ENCODE data around the gene MYEF2.

MYEF2 gene, protein sequence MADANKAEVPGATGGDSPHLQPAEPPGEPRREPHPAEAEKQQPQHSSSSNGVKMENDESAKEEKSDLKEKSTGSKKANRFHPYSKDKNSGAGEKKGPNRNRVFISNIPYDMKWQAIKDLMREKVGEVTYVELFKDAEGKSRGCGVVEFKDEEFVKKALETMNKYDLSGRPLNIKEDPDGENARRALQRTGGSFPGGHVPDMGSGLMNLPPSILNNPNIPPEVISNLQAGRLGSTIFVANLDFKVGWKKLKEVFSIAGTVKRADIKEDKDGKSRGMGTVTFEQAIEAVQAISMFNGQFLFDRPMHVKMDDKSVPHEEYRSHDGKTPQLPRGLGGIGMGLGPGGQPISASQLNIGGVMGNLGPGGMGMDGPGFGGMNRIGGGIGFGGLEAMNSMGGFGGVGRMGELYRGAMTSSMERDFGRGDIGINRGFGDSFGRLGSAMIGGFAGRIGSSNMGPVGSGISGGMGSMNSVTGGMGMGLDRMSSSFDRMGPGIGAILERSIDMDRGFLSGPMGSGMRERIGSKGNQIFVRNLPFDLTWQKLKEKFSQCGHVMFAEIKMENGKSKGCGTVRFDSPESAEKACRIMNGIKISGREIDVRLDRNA

GRCh38 chr15:48177766-48178647 lies at the start of gene MYEF2:
MYEF2 (minus strand) TSS chr15:48178295; CDS start chr15:48178237, 58 bp downstream.
- no peak for TF ChIP-seq MAX (IDR thresholded peaks at IDR 0.05; ENCODE audit: low read depth, low read length)
- no peak for TF ChIP-seq POLR2A (IDR thresholded peaks at IDR 0.05; ENCODE audit: extremely low read depth, insufficient read length)
- TF ChIP-seq, protein P1, sequence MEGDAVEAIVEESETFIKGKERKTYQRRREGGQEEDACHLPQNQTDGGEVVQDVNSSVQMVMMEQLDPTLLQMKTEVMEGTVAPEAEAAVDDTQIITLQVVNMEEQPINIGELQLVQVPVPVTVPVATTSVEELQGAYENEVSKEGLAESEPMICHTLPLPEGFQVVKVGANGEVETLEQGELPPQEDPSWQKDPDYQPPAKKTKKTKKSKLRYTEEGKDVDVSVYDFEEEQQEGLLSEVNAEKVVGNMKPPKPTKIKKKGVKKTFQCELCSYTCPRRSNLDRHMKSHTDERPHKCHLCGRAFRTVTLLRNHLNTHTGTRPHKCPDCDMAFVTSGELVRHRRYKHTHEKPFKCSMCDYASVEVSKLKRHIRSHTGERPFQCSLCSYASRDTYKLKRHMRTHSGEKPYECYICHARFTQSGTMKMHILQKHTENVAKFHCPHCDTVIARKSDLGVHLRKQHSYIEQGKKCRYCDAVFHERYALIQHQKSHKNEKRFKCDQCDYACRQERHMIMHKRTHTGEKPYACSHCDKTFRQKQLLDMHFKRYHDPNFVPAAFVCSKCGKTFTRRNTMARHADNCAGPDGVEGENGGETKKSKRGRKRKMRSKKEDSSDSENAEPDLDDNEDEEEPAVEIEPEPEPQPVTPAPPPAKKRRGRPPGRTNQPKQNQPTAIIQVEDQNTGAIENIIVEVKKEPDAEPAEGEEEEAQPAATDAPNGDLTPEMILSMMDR (IDR thresholded peaks at IDR 0.05; ENCODE audit: low read depth, low read length): no peak
- no peak for TF ChIP-seq MYC (IDR thresholded peaks at IDR 0.05; ENCODE audit: low read depth, low read length)
- DNase-seq (ENCODE audit: low read depth): no peak
- H3K4me3 ChIP-seq (ENCODE audit: low read depth, low read length): no peak within 1 kb of the TSS

DNA sequence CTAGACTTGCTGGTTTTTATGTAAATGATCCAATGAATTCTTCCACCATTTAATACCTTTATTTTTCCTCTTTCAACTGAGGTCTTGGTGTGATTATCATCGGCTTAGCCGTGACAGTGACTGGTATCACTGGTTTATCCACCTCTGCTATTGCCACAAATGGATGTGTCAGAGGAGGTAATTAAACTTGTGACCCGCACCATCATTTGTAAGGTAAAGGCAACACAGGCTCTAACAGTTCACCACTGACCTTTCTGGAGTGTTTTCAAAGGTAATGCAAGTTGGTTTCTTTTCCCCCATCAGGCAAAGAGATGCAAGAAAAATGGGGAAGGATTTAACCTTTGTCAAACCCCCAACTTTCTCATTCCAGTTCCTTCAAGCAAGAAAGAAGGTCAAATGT lies 47.7 kb upstream of the MYEF2 start:
- H3K4me3 ChIP-seq (ENCODE audit: low read depth, low read length): no peak overlapping the region
- DNase-seq (ENCODE audit: low read depth): no peak
- TF ChIP-seq MYC (IDR thresholded peaks at IDR 0.05; ENCODE audit: low read depth, low read length) (no peak), POLR2A (IDR thresholded peaks at IDR 0.05; ENCODE audit: extremely low read depth, insufficient read length) (no peak), MAX (IDR thresholded peaks at IDR 0.05; ENCODE audit: low read depth, low read length) (no peak)
- TF ChIP-seq, protein P1 (IDR thresholded peaks at IDR 0.05; ENCODE audit: low read depth, low read length): no peak

DNA sequence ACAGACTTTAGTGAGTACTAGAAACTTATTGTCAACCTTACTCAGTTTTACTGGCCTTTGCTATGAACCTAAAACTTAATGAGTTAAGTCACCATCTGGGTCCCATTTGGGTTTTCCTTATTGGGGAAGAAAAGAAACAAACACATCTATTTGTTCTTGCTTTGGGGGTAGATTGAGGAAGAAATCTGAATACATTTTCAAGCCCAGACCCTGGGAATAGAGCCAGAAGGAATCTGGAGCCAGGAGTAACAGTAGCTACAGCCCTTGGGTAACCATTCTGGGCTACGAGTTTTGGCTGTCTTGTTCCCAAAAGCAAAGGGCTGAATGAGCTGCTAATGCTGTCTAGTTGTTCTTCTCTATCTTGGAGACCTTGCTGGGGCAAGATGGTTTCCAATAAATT lies 44.5 kb upstream of the MYEF2 start:
- TF ChIP-seq, protein P1 (IDR thresholded peaks at IDR 0.05; ENCODE audit: low read depth, low read length): no peak
- no peak for TF ChIP-seq MAX (IDR thresholded peaks at IDR 0.05; ENCODE audit: low read depth, low read length)
- no peak for TF ChIP-seq POLR2A (IDR thresholded peaks at IDR 0.05; ENCODE audit: extremely low read depth, insufficient read length)
- TF ChIP-seq MYC (IDR thresholded peaks at IDR 0.05; ENCODE audit: low read depth, low read length): no peak
- DNase-seq (ENCODE audit: low read depth): no peak
- H3K4me3 ChIP-seq (ENCODE audit: low read depth, low read length): no peak overlapping the region

GRCh38 chr15:48221885-48222284 lies 43.8 kb upstream of the MYEF2 start:
- no peak for DNase-seq (ENCODE audit: low read depth)
- no peak overlapping the region for H3K4me3 ChIP-seq (ENCODE audit: low read depth, low read length)
- no peak for TF ChIP-seq MYC (IDR thresholded peaks at IDR 0.05; ENCODE audit: low read depth, low read length)
- no peak for TF ChIP-seq MAX (IDR thresholded peaks at IDR 0.05; ENCODE audit: low read depth, low read length)
- TF ChIP-seq, protein P1 (IDR thresholded peaks at IDR 0.05; ENCODE audit: low read depth, low read length): no peak
- no peak for TF ChIP-seq POLR2A (IDR thresholded peaks at IDR 0.05; ENCODE audit: extremely low read depth, insufficient read length)

- DNase-seq (ENCODE audit: low read depth): no peak
- TF ChIP-seq POLR2A (IDR thresholded peaks at IDR 0.05; ENCODE audit: extremely low read depth, insufficient read length) (no peak), MAX (IDR thresholded peaks at IDR 0.05; ENCODE audit: low read depth, low read length) (no peak), MYC (IDR thresholded peaks at IDR 0.05; ENCODE audit: low read depth, low read length) (no peak)
- TF ChIP-seq, protein P1 (IDR thresholded peaks at IDR 0.05; ENCODE audit: low read depth, low read length): no peak
- H3K4me3 ChIP-seq (ENCODE audit: low read depth, low read length): no peak overlapping the region
Observed at GRCh38 chr15:48221261-48221660, 43.2 kb upstream of the MYEF2 start.

All from NB4 (cell line).